HG03066 (cell line): ENCODE data around the gene TDRD9.
"Not testable (repeated sequence)": the region's sequence is repeated elsewhere in the genome, so short reads cannot be mapped to it uniquely, and the experiment has no call there.

Experiments used
- ATAC-seq: cut with Tn5 transposase; IDR thresholded peaks from one replicate; pipeline ENCODE4 v1.9.1; 2021; ENCODE audit warnings: low read depth; ENCODE audit not compliant: unreplicated experiment

Gene TDRD9

GRCh38 chr14:103974575-103974974 is 46.3 kb downstream of the TDRD9 start:
- no peak for ATAC-seq

- ATAC-seq: not testable (repeated sequence)
Observed at GRCh38 chr14:103980623-103981238, 52.5 kb downstream of the TDRD9 start.

- ATAC-seq: no peak
Observed at GRCh38 chr14:103984196-103984595, 55.9 kb downstream of the TDRD9 start.

GRCh38 chr14:103989034-103989433 is 60.8 kb downstream of the TDRD9 start:
- no peak for ATAC-seq

- no peak for ATAC-seq
Observed at GRCh38 chr14:103989964-103990363, 61.7 kb downstream of the TDRD9 start.

GRCh38 chr14:103994535-103995184 is 66.4 kb downstream of the TDRD9 start:
- no peak for ATAC-seq

- no peak for ATAC-seq
Observed at GRCh38 chr14:103995876-103996275, 67.6 kb downstream of the TDRD9 start.

GRCh38 chr14:103997391-103997790 is 69.1 kb downstream of the TDRD9 start:
- ATAC-seq: no peak

GRCh38 chr14:103998027-103998426 is 69.8 kb downstream of the TDRD9 start:
- no peak for ATAC-seq

GRCh38 chr14:103999795-104000440 is 71.7 kb downstream of the TDRD9 start:
- ATAC-seq: no peak

GRCh38 chr14:104001003-104001402 is 72.7 kb downstream of the TDRD9 start:
- ATAC-seq: no peak

GRCh38 chr14:104003616-104004015 is 75.4 kb downstream of the TDRD9 start:
- no peak for ATAC-seq

- no peak for ATAC-seq
Observed at GRCh38 chr14:104004849-104005248, 76.6 kb downstream of the TDRD9 start.

- ATAC-seq: no peak
Observed at GRCh38 chr14:104005489-104005888, 77.2 kb downstream of the TDRD9 start.

- no peak for ATAC-seq
Observed at GRCh38 chr14:104007121-104007520, 78.9 kb downstream of the TDRD9 start.

- no peak for ATAC-seq
Observed at GRCh38 chr14:104009297-104009696, 81.0 kb downstream of the TDRD9 start.

- no peak for ATAC-seq
Observed at GRCh38 chr14:104011824-104012517, 83.7 kb downstream of the TDRD9 start.

- no peak for ATAC-seq
Observed at GRCh38 chr14:104014764-104015163, 86.5 kb downstream of the TDRD9 start.

- no peak for ATAC-seq
Observed at GRCh38 chr14:104016873-104017650, 88.8 kb downstream of the TDRD9 start.

- no peak for ATAC-seq
Observed at GRCh38 chr14:104019029-104019428, 90.8 kb downstream of the TDRD9 start.

- ATAC-seq: no peak
Observed at GRCh38 chr14:104019806-104020205, 91.5 kb downstream of the TDRD9 start.
